Uterus (tissue), 4 donors: Measurements from ENCODE around the gene POMT2. TPM values are rescaled to one million over a fixed set of nuclear protein-coding genes. Genes with fewer than 3 reads are reported as not detected.
A peak's percentile ranks its signal among the peaks of the same experiment; 100 is the strongest.

ENCODE experiments used
- DNase-seq, 2 donors: peaks; one replicate each; pipeline ENCODE4 v3.0.0-alpha.2; 2019 to 2020
- H3K27ac ChIP-seq, 2 donors: fragments of 200-600 bp; sonication (generic); 1 replicate in 1 of 2; 2 replicates in 1 of 2; pipeline ENCODE4 v1.5.1; 2016 to 2018
- H3K27me3 ChIP-seq, 2 donors: fragments of 200-600 bp; sonication (generic); one replicate each; pipeline ENCODE4 v1.5.1; 2018 to 2019; ENCODE audit warnings: control low read depth in 1 of 2
- H3K36me3 ChIP-seq, 2 donors: fragments of 200-600 bp; sonication (generic); one replicate each; pipeline ENCODE4 v1.5.1; 2019; ENCODE audit warnings: control low read depth in 1 of 2
- H3K4me1 ChIP-seq, 2 donors: fragments of 200-600 bp; sonication (generic); one replicate each; pipeline ENCODE4 v1.5.1; 2018 to 2019; ENCODE audit warnings: control low read depth in 1 of 2
- H3K4me3 ChIP-seq, 2 donors: fragments of 200-600 bp; sonication (generic); 1 replicate in 1 of 2; 2 replicates in 1 of 2; pipeline ENCODE4 v1.5.1; 2018 to 2019; ENCODE audit warnings: mild to moderate bottlenecking in 1 of 2
- H3K9me3 ChIP-seq, 2 donors: fragments of 200-600 bp; sonication (generic); one replicate each; pipeline ENCODE4 v1.5.1; 2019; ENCODE audit warnings: control low read depth in 1 of 2
- POLR2A ChIP-seq, 2 donors: fragments of 450-650 bp; IDR thresholded peaks; one replicate each; pipeline ENCODE4 v1.6.1; 2016; ENCODE audit warnings: antibody characterized with exemption in 2 of 2, mild to moderate bottlenecking in 1 of 2, moderate library complexity in 1 of 2
- intact Hi-C: fragments of 100-400 bp; cut with DNase I; formaldehyde crosslinking; loops from one replicate; pipeline ENCODE4 v1.15.1; 2023; ENCODE audit warnings: low total_unique reads
- total RNA-seq, 4 donors: library from RNA; depleted of rRNA in 3 of 4; stranded (reverse); fragments of >200 nt in 3 of 4; gene quantifications; one replicate each; pipeline versions ENCODE4 v1.1.0 to v1.2.4, GENCODE V29; 2014 to 2023
- TF ChIP-seq, protein P1 (sequence below), 4 experiments: fragments of 200-600 bp in 2 of 4; fragments of 450-650 bp in 2 of 4; sonication (generic) in 2 of 4; IDR thresholded peaks; one replicate each; pipeline ENCODE4 v1.5.1; 2016 to 2019; ENCODE audit warnings: antibody characterized with exemption in 4 of 4, mild to moderate bottlenecking in 2 of 4, moderate library complexity in 1 of 4
- donor health status: DM: yes; HTN: yes; CAD: no.

Gene POMT2, protein sequence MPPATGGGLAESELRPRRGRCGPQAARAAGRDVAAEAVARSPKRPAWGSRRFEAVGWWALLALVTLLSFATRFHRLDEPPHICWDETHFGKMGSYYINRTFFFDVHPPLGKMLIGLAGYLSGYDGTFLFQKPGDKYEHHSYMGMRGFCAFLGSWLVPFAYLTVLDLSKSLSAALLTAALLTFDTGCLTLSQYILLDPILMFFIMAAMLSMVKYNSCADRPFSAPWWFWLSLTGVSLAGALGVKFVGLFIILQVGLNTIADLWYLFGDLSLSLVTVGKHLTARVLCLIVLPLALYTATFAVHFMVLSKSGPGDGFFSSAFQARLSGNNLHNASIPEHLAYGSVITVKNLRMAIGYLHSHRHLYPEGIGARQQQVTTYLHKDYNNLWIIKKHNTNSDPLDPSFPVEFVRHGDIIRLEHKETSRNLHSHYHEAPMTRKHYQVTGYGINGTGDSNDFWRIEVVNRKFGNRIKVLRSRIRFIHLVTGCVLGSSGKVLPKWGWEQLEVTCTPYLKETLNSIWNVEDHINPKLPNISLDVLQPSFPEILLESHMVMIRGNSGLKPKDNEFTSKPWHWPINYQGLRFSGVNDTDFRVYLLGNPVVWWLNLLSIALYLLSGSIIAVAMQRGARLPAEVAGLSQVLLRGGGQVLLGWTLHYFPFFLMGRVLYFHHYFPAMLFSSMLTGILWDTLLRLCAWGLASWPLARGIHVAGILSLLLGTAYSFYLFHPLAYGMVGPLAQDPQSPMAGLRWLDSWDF
- 10 to 100 TPM in 3 of 4 donors, 1 to 10 TPM in 1; 2.1 to 72.2 (median 27.9) TPM for total RNA-seq

DNA sequence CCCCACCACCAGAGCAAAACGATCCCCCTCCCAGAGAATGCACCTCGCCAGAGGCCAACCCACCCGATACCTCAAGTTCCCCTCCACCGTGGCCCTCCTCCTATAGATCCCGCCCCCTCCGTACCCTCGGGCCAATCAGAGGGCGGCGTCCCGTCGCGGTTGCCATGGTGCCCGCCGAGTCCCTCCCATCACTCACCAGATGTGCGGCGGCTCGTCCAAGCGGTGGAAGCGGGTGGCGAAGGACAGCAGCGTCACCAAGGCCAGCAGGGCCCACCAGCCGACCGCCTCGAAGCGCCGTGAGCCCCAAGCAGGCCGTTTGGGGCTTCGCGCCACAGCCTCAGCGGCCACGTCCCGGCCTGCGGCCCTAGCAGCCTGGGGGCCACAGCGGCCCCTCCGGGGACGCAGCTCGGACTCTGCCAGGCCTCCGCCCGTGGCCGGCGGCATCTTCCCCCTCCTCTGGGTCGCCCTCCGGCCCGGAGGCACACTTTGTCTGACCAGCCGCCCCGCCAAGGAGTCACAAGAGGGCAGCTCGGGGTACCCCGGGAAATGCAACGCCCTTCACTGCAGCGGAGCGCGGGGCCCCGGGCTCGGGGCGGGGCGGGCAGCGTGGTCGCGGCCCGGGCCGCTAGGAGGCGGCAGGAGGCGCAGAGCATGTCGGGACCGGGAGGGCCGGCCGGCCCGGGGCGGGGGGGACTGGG, at the start of gene POMT2:
TSS of gene POMT2 (minus strand) at position 646 of the 698 bp plus-strand sequence. CDS start at position 444, 202 bp downstream.
- Histone ChIP-seq H3K9me3 (no peaks in the 10 kb centered on the region), H3K4me1 (peaks cover 3% of the 10 kb centered on the region in 2 donors), H3K36me3 (no peaks in the 10 kb centered on the region), H3K27ac (peak within 1 kb of the TSS; percentile 98 to 99), H3K4me3 (peak within 1 kb of the TSS; percentile 78 to 83), H3K27me3 (no peaks in the 10 kb centered on the region)
- peak; percentile 91 to 93 for DNase-seq
- peak in 1 of 2 donors; percentile 78 for TF ChIP-seq POLR2A (IDR thresholded peaks at IDR 0.05)
- TF ChIP-seq, protein P1, sequence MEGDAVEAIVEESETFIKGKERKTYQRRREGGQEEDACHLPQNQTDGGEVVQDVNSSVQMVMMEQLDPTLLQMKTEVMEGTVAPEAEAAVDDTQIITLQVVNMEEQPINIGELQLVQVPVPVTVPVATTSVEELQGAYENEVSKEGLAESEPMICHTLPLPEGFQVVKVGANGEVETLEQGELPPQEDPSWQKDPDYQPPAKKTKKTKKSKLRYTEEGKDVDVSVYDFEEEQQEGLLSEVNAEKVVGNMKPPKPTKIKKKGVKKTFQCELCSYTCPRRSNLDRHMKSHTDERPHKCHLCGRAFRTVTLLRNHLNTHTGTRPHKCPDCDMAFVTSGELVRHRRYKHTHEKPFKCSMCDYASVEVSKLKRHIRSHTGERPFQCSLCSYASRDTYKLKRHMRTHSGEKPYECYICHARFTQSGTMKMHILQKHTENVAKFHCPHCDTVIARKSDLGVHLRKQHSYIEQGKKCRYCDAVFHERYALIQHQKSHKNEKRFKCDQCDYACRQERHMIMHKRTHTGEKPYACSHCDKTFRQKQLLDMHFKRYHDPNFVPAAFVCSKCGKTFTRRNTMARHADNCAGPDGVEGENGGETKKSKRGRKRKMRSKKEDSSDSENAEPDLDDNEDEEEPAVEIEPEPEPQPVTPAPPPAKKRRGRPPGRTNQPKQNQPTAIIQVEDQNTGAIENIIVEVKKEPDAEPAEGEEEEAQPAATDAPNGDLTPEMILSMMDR (IDR thresholded peaks at IDR 0.05): peak in 3 of 4 experiments; percentile 54 to 73 (median 59)
- intact Hi-C loops: no loop called here

DNA sequence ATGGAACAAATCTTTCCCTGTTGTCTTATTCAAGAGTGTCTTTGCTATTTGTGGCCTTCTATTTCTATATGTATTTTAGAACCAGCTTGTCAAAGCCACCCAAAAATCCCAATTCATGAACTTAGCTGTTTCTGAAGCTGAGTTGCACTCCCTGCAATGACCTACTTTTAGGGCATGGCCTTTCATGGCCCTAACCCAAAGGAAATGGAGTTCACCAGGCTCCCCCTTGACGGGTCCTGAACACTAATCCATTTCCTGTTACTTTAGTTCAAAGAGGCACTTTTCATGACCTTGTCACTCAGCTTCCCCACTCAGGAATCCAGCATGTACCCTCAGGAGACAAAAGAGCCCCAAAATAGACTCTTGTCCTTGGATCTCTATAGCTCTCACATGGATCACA, 48.6 kb upstream of the POMT2 start:
- Histone ChIP-seq H3K27ac (no peak overlapping the region), H3K4me3 (no peak overlapping the region), H3K27me3 (no peaks in the 10 kb centered on the region), H3K36me3 (no peaks in the 10 kb centered on the region), H3K4me1 (no peaks in the 10 kb centered on the region), H3K9me3 (no peaks in the 10 kb centered on the region)
- TF ChIP-seq, protein P1 (IDR thresholded peaks at IDR 0.05): no peak
- TF ChIP-seq POLR2A (IDR thresholded peaks at IDR 0.05): no peak
- intact Hi-C loops: no loop called here
- no peak for DNase-seq

DNA sequence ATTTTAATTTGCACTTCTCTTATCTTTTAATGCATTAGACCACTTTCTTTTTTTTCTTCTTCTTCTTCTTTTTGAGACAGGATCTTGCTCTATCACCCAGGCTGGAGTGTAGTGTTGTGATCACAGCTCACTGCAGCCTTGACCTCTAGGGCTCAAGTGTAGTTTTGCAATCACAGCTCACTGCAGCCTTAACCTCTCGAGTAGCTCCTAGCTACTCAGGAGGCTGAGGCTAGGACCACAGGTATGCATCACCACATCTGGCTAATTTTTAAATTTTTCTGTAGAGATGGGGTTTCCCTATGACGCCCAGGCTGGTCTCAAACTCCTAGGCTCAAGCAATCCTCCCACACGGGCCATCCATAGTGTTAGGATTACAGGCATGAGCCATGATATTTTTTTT, 43.5 kb upstream of the POMT2 start:
- Histone ChIP-seq H3K4me1 (no peaks in the 10 kb centered on the region), H3K27ac (no peak overlapping the region), H3K27me3 (no peaks in the 10 kb centered on the region), H3K36me3 (no peaks in the 10 kb centered on the region), H3K4me3 (no peak overlapping the region), H3K9me3 (no peaks in the 10 kb centered on the region)
- TF ChIP-seq, protein P1 (IDR thresholded peaks at IDR 0.05): no peak
- TF ChIP-seq POLR2A (IDR thresholded peaks at IDR 0.05): no peak
- no peak for DNase-seq
- intact Hi-C loops: no loop called here

DNA sequence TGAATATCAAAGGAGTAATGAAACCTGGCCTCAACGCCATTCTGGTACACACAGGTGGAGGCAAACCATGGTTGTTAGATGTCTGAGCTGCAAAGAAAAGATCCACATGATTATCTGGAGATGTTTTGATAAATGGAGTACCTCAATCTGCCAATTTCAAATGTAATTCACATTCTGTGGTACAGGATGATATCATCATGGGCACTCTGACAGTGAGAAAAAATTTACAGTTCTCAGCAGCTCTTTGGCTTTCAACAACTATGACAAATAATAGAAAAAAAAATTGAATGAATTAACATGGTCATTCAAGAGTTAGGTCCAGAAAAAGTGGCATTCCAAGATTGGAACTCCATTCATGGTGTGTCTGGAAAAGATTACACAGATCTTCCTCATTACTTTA, 38.9 kb upstream of the POMT2 start:
- no peak overlapping the region for H3K4me3 ChIP-seq
- TF ChIP-seq, protein P1 (IDR thresholded peaks at IDR 0.05): no peak
- no peak for TF ChIP-seq POLR2A (IDR thresholded peaks at IDR 0.05)
- no peak for DNase-seq
- H3K9me3 ChIP-seq: no peaks in the 10 kb centered on the region
- H3K27me3 ChIP-seq: no peaks in the 10 kb centered on the region
- intact Hi-C loops: no loop called here
- H3K4me1 ChIP-seq: no peaks in the 10 kb centered on the region
- H3K27ac ChIP-seq: no peak overlapping the region
- no peaks in the 10 kb centered on the region for H3K36me3 ChIP-seq
